Uterus (tissue), 4 donors: ENCODE data around the gene MOSPD2. TPM values are rescaled to one million over a fixed set of nuclear protein-coding genes. Genes with fewer than 3 reads are reported as not detected.
A peak's percentile ranks its signal among the peaks of the same experiment; 100 is the strongest.

Source experiments
- DNase-seq, 2 donors: peaks; one replicate each; pipeline ENCODE4 v3.0.0-alpha.2; 2019 to 2020
- H3K27ac ChIP-seq, 2 donors: fragments of 200-600 bp; sonication (generic); 1 replicate in 1 of 2; 2 replicates in 1 of 2; pipeline ENCODE4 v1.5.1; 2016 to 2018
- H3K27me3 ChIP-seq, 2 donors: fragments of 200-600 bp; sonication (generic); one replicate each; pipeline ENCODE4 v1.5.1; 2018 to 2019; ENCODE audit warnings: control low read depth in 1 of 2
- H3K36me3 ChIP-seq, 2 donors: fragments of 200-600 bp; sonication (generic); one replicate each; pipeline ENCODE4 v1.5.1; 2019; ENCODE audit warnings: control low read depth in 1 of 2
- H3K4me1 ChIP-seq, 2 donors: fragments of 200-600 bp; sonication (generic); one replicate each; pipeline ENCODE4 v1.5.1; 2018 to 2019; ENCODE audit warnings: control low read depth in 1 of 2
- H3K4me3 ChIP-seq, 2 donors: fragments of 200-600 bp; sonication (generic); 1 replicate in 1 of 2; 2 replicates in 1 of 2; pipeline ENCODE4 v1.5.1; 2018 to 2019; ENCODE audit warnings: mild to moderate bottlenecking in 1 of 2
- H3K9me3 ChIP-seq, 2 donors: fragments of 200-600 bp; sonication (generic); one replicate each; pipeline ENCODE4 v1.5.1; 2019; ENCODE audit warnings: control low read depth in 1 of 2
- POLR2A ChIP-seq, 2 donors: fragments of 450-650 bp; IDR thresholded peaks; one replicate each; pipeline ENCODE4 v1.6.1; 2016; ENCODE audit warnings: antibody characterized with exemption in 2 of 2, mild to moderate bottlenecking in 1 of 2, moderate library complexity in 1 of 2
- intact Hi-C: fragments of 100-400 bp; cut with DNase I; formaldehyde crosslinking; loops from one replicate; pipeline ENCODE4 v1.15.1; 2023; ENCODE audit warnings: low total_unique reads
- total RNA-seq, 4 donors: library from RNA; depleted of rRNA in 3 of 4; stranded (reverse); fragments of >200 nt in 3 of 4; gene quantifications; one replicate each; pipeline versions ENCODE4 v1.1.0 to v1.2.4, GENCODE V29; 2014 to 2023
- TF ChIP-seq, protein P1 (sequence below), 4 experiments: fragments of 200-600 bp in 2 of 4; fragments of 450-650 bp in 2 of 4; sonication (generic) in 2 of 4; IDR thresholded peaks; one replicate each; pipeline ENCODE4 v1.5.1; 2016 to 2019; ENCODE audit warnings: antibody characterized with exemption in 4 of 4, mild to moderate bottlenecking in 2 of 4, moderate library complexity in 1 of 4
- donor health status: DM: yes; HTN: yes; CAD: no.

MOSPD2 gene
- total RNA-seq, 4 donors from 2014 or later: 4.7 to 38.2 (median 23.4) TPM

DNA sequence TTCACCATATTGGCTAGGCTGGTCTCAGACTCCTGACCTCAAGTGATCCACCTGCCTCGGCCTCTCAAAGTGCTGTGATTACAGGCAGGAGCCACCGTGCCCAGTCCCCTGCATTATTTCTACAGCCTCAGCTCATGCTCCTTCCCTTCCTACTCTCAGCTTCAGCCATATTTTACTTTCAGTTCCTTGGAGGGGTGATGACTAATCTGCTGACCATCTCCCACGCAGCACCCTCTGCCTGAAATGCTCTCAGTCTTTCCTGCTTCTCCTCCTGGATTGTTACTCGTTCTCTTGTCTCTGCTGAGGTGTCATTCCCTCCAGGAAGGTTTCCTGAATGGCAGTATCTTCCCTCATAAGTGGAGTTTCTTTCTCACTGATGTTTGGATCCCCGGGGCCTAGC lies 63.3 kb downstream of the MOSPD2 start:
- Histone ChIP-seq H3K27me3 (no peaks in the 10 kb centered on the region), H3K4me3 (no peak overlapping the region), H3K4me1 (no peaks in the 10 kb centered on the region), H3K9me3 (no peaks in the 10 kb centered on the region), H3K27ac (peak overlapping the region; percentile 46 to 53), H3K36me3 (no peaks in the 10 kb centered on the region)
- peak; percentile 35 to 61 for DNase-seq
- intact Hi-C loops: no loop called here
- TF ChIP-seq, protein P1, sequence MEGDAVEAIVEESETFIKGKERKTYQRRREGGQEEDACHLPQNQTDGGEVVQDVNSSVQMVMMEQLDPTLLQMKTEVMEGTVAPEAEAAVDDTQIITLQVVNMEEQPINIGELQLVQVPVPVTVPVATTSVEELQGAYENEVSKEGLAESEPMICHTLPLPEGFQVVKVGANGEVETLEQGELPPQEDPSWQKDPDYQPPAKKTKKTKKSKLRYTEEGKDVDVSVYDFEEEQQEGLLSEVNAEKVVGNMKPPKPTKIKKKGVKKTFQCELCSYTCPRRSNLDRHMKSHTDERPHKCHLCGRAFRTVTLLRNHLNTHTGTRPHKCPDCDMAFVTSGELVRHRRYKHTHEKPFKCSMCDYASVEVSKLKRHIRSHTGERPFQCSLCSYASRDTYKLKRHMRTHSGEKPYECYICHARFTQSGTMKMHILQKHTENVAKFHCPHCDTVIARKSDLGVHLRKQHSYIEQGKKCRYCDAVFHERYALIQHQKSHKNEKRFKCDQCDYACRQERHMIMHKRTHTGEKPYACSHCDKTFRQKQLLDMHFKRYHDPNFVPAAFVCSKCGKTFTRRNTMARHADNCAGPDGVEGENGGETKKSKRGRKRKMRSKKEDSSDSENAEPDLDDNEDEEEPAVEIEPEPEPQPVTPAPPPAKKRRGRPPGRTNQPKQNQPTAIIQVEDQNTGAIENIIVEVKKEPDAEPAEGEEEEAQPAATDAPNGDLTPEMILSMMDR (IDR thresholded peaks at IDR 0.05): no peak
- TF ChIP-seq POLR2A (IDR thresholded peaks at IDR 0.05): no peak

DNA sequence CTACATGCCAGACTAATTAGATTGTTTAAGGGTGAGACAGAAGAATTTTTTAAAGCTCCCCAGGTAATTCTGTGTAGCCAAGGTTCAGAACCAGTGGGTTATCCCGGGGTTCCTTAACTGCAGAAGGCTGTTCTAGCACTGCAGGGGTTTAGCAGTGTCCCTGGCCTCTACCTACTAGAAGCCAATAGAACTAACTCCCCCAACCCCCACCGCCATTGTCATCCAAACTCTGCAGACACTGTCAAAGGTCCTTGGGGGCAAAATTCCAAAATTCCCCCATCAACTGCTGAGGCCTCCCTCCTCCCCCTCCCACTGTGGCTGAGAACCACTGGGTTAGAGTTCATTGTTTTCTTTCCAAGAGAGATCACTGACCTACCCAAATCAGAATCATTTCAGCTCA lies 66.4 kb downstream of the MOSPD2 start:
- Histone ChIP-seq H3K27ac (no peak overlapping the region), H3K4me1 (no peaks in the 10 kb centered on the region), H3K4me3 (no peak overlapping the region), H3K36me3 (no peaks in the 10 kb centered on the region), H3K9me3 (no peaks in the 10 kb centered on the region), H3K27me3 (no peaks in the 10 kb centered on the region)
- intact Hi-C loops: no loop called here
- TF ChIP-seq POLR2A (IDR thresholded peaks at IDR 0.05): no peak
- TF ChIP-seq, protein P1 (IDR thresholded peaks at IDR 0.05): no peak
- DNase-seq: no peak

DNA sequence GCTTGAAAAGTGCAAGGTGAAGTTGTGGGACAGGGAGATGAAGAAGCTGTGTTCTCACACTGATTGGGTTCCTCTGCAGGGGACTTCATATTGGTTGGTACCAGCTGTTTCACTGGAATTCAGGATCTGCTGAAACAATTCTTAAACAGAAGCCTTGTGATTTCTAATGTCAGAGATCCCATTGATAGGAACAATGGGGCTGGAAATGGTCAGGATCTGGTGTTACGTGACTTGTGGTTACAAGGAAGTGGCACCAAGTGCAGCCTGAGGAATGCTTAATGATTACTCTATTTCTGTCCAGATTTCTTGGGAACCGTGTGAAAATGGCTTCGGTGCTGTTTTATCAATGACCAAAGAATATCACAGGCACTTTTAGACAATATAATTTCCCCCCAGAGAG lies 68.1 kb downstream of the MOSPD2 start:
- Histone ChIP-seq H3K27me3 (no peaks in the 10 kb centered on the region), H3K9me3 (no peaks in the 10 kb centered on the region), H3K4me1 (no peaks in the 10 kb centered on the region), H3K4me3 (no peak overlapping the region), H3K27ac (no peak overlapping the region), H3K36me3 (no peaks in the 10 kb centered on the region)
- TF ChIP-seq, protein P1 (IDR thresholded peaks at IDR 0.05): no peak
- no peak for TF ChIP-seq POLR2A (IDR thresholded peaks at IDR 0.05)
- intact Hi-C loops: no loop called here
- no peak for DNase-seq

DNA sequence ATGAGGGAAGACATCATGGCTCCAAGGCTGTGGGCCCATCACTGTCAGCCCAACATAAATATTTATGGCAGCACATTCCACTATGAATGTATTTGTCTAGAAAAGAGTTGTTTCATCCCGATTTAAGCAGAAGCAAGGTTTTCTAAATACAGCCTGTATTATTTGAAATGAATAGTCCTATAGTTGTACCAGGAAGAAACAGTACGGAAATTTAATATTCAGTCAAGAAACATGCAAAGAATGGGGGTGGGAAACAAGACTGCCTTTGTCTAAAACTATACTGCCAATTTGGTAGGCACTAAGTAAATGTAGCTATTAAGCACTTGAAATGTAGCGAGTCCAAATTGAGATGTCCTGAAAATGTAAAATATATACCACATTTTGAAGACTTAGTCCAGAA lies 69.1 kb downstream of the MOSPD2 start:
- Histone ChIP-seq H3K4me1 (no peaks in the 10 kb centered on the region), H3K4me3 (no peak overlapping the region), H3K27ac (no peak overlapping the region), H3K9me3 (no peaks in the 10 kb centered on the region), H3K36me3 (no peaks in the 10 kb centered on the region), H3K27me3 (no peaks in the 10 kb centered on the region)
- no peak for DNase-seq
- intact Hi-C loops: no loop called here
- TF ChIP-seq POLR2A (IDR thresholded peaks at IDR 0.05): no peak
- TF ChIP-seq, protein P1 (IDR thresholded peaks at IDR 0.05): no peak

DNA sequence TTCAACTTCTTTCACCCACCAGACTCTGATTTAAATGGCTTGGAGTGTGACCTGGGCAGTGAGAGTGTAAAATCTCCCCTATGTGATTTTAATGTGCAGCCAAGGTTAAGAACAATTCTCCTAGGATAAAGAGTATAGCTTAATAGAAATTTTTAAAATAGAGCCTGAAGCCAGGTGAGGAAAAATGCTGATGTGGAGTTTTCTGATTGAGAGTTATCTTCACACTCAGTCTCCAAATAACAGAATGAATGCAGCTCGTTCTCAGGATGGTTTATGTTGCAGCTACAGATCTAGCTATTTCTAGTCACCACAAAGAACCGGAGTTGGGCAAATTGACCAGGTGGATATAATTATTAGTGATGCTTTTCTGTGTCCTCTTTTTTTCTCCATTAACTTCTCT lies 70.7 kb downstream of the MOSPD2 start:
- H3K4me1 ChIP-seq: no peaks in the 10 kb centered on the region
- no peak for TF ChIP-seq POLR2A (IDR thresholded peaks at IDR 0.05)
- no peaks in the 10 kb centered on the region for H3K36me3 ChIP-seq
- no peaks in the 10 kb centered on the region for H3K9me3 ChIP-seq
- intact Hi-C loops: no loop called here
- DNase-seq: no peak
- H3K4me3 ChIP-seq: no peak overlapping the region
- H3K27me3 ChIP-seq: no peaks in the 10 kb centered on the region
- no peak overlapping the region for H3K27ac ChIP-seq

DNA sequence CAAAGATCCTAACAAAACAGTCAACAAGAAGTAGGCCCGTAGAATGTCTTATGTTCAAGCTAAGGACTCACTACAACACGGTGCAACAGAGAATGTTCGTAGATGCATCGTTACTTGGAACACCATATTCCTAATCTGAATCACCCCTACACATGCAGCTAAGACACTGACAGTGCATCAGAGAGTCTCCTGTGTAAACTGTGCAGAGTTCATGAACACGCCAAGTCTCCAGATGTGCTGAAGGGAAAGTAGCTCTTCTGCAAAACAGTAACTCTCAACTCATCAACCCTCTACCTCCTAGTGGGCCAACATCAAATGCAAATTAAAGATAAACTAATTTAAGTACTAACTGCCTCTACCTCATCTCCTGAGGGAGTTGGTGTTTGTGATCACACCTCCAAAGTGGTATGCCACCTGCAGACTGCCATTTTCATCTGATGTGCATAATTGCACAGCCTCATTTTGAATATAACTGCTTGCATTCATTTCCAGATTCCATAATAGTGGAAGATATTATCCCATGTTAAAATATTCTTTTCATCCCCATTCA lies 73.5 kb downstream of the MOSPD2 start:
- TF ChIP-seq POLR2A (IDR thresholded peaks at IDR 0.05): no peak
- TF ChIP-seq, protein P1 (IDR thresholded peaks at IDR 0.05): no peak
- Histone ChIP-seq H3K36me3 (no peaks in the 10 kb centered on the region), H3K4me1 (no peaks in the 10 kb centered on the region), H3K27ac (no peak overlapping the region), H3K27me3 (no peaks in the 10 kb centered on the region), H3K9me3 (no peaks in the 10 kb centered on the region), H3K4me3 (no peak overlapping the region)
- no peak for DNase-seq
- intact Hi-C loops: no loop called here
